Keratinocyte (primary cell): ENCODE results near the gene GAMT. TPM values are rescaled to one million over a fixed set of nuclear protein-coding genes. Genes with fewer than 3 reads are reported as not detected.

Source experiments
- DNase-seq: peaks from one replicate; pipeline ENCODE4 v3.0.0-alpha.2; 2011; ENCODE audit warnings: low read depth, missing footprints, low spot score
- FAIRE-seq: peaks from 2 replicates; lab custom pipeline; 2011; peaks lifted over from hg19 to GRCh38; lab: Jason Lieb, UNC
- H2AFZ ChIP-seq: 2 replicates; pipeline ENCODE4 v1.6.0; 2012; ENCODE audit warnings: low read length, control low read depth, inconsistent platforms; ENCODE audit not compliant: control insufficient read depth
- H3K27ac ChIP-seq: 2 replicates; pipeline ENCODE4 v1.5.1; 2011; ENCODE audit warnings: low read length; ENCODE audit not compliant: control insufficient read depth, insufficient read depth
- H3K27me3 ChIP-seq: 3 replicates; pipeline ENCODE4 v1.6.0; 2011; ENCODE audit warnings: low read length; ENCODE audit not compliant: control insufficient read depth, insufficient read depth; ENCODE audit errors: extremely low read depth
- H3K36me3 ChIP-seq, 2 experiments: 2 replicates in 1 of 2; 3 replicates in 1 of 2; pipeline ENCODE4 v1.5.1; 2011; ENCODE audit warnings: low read length in 2 of 2, mild to moderate bottlenecking in 1 of 2; ENCODE audit not compliant: control insufficient read depth in 2 of 2, insufficient read depth in 2 of 2; ENCODE audit errors: extremely low read depth in 1 of 2
- H3K4me1 ChIP-seq: 3 replicates; pipeline ENCODE4 v1.5.1; 2011; ENCODE audit warnings: low read length; ENCODE audit not compliant: control insufficient read depth, insufficient read depth; ENCODE audit errors: extremely low read depth
- H3K4me2 ChIP-seq: 3 replicates; pipeline ENCODE4 v1.6.0; 2011; ENCODE audit warnings: low read depth, low read length; ENCODE audit not compliant: control insufficient read depth, insufficient read depth; ENCODE audit errors: extremely low read depth
- H3K4me3 ChIP-seq, 3 experiments: fragments of 200-600 bp in 1 of 3; sonication (generic) in 1 of 3; 2 replicates in 2 of 3; 3 replicates in 1 of 3; pipeline ENCODE4 v1.5.1; 2011 to 2016; ENCODE audit warnings: low read length in 3 of 3, mild to moderate bottlenecking in 3 of 3, control low read depth in 2 of 3, inconsistent platforms in 1 of 3, low read depth in 1 of 3, mixed read lengths in 1 of 3, mixed run types in 1 of 3, moderate library complexity in 1 of 3; ENCODE audit not compliant: control insufficient read depth in 2 of 3, insufficient read depth in 2 of 3; ENCODE audit errors: extremely low read depth in 1 of 3
- H3K79me2 ChIP-seq: 2 replicates; pipeline ENCODE4 v1.6.0; 2012; ENCODE audit warnings: low read length; ENCODE audit not compliant: control insufficient read depth, insufficient read depth
- H3K9ac ChIP-seq: 3 replicates; pipeline ENCODE4 v1.6.0; 2011; ENCODE audit warnings: low read length; ENCODE audit not compliant: control insufficient read depth, insufficient read depth; ENCODE audit errors: extremely low read depth
- H3K9me1 ChIP-seq: 3 replicates; pipeline ENCODE4 v1.6.0; 2011; ENCODE audit warnings: low read length; ENCODE audit not compliant: control insufficient read depth, insufficient read depth; ENCODE audit errors: extremely low read depth
- H3K9me3 ChIP-seq: 2 replicates; pipeline ENCODE4 v1.5.1; 2012; ENCODE audit warnings: low read depth, low read length; ENCODE audit not compliant: control insufficient read depth
- H4K20me1 ChIP-seq: 3 replicates; pipeline ENCODE4 v1.6.0; 2011; ENCODE audit warnings: low read length; ENCODE audit not compliant: control insufficient read depth, insufficient read depth; ENCODE audit errors: extremely low read depth
- EZH2 ChIP-seq: IDR thresholded peaks from one replicate; pipeline ENCODE4 v1.6.1; 2012; ENCODE audit warnings: inconsistent platforms, mild to moderate bottlenecking, low read length, moderate library complexity
- dilution Hi-C: fragments of 300-500 bp; cut with MboI; formaldehyde crosslinking; loops from one replicate; pipeline ENCODE4 v1.7.0; 2020; ENCODE audit warnings: low sequenced_read_pairs; ENCODE audit not compliant: extremely low pct_ligation_motif_present
- polyA plus RNA-seq, 5 experiments: library from polyadenylated mRNA; depleted of rRNA in 3 of 5; stranded (reverse) in 3 of 5; stranded (forward) in 1 of 5; unstranded in 1 of 5; fragments of >200 nt; gene quantifications; 1 replicate in 1 of 5; 2 replicates in 3 of 5; 3 replicates in 1 of 5; pipeline versions ENCODE4 v1.2.1 to v1.2.3, GENCODE V29; 2011 to 2012; ENCODE audit warnings: missing spikeins in 2 of 5, low read depth in 1 of 5, low replicate concordance in 1 of 5
- TF ChIP-seq, protein P1 (sequence below), 3 experiments: IDR thresholded peaks in 1 of 3; conservative IDR thresholded peaks in 1 of 3; optimal IDR thresholded peaks in 1 of 3; 2 replicates in 2 of 3; 3 replicates in 1 of 3; pipeline versions ENCODE3 to v1.5.1; 2011; ENCODE audit warnings: low read length in 3 of 3, mild to moderate bottlenecking in 3 of 3, moderate library complexity in 2 of 3, control low read depth in 1 of 3, inconsistent platforms in 1 of 3; ENCODE audit not compliant: insufficient read depth in 2 of 3; ENCODE audit errors: extremely low read depth in 1 of 3

GAMT gene
- polyA plus RNA-seq, 1 donor (not counting 4 experiments of a cell fraction or from before 2014, with no cell fraction given), result 5.7 TPM

DNA sequence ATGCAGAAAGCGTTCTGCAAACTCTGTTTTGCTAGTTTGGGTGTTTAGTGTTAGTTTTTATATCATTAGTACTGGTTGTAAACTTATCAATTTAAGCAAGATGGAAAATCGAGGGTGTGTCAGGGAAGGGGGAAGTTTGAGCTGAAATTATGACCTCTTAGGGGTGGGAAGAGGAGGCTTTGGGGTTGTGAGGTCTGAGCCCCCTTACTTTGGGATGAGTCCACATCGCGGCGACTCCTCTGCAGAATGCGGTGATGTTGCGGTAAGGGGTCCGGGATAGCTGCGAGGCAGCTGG lies 18.4 kb downstream of the GAMT start:
- H3K4me2 ChIP-seq, result no peak overlapping the region
- H2AFZ ChIP-seq, result no peak overlapping the region
- H3K9ac ChIP-seq, result no peak overlapping the region
- H3K79me2 ChIP-seq, result peaks cover 17% of the 10 kb centered on the region
- no peak overlapping the region for H3K4me3 ChIP-seq
- no peak overlapping the region for H3K27ac ChIP-seq
- no peaks in the 10 kb centered on the region for H3K9me3 ChIP-seq
- H3K4me1 ChIP-seq, result peaks cover 17% of the 10 kb centered on the region
- FAIRE-seq (no peak), DNase-seq (peak; percentile 91)
- no peaks in the 10 kb centered on the region for H3K9me1 ChIP-seq
- H3K36me3 ChIP-seq, result peaks cover 0 to 1% of the 10 kb centered on the region in 2 experiments
- dilution Hi-C loops, result no loop called here
- H3K27me3 ChIP-seq, result no peaks in the 10 kb centered on the region
- no peak for TF ChIP-seq EZH2
- TF ChIP-seq, protein P1, sequence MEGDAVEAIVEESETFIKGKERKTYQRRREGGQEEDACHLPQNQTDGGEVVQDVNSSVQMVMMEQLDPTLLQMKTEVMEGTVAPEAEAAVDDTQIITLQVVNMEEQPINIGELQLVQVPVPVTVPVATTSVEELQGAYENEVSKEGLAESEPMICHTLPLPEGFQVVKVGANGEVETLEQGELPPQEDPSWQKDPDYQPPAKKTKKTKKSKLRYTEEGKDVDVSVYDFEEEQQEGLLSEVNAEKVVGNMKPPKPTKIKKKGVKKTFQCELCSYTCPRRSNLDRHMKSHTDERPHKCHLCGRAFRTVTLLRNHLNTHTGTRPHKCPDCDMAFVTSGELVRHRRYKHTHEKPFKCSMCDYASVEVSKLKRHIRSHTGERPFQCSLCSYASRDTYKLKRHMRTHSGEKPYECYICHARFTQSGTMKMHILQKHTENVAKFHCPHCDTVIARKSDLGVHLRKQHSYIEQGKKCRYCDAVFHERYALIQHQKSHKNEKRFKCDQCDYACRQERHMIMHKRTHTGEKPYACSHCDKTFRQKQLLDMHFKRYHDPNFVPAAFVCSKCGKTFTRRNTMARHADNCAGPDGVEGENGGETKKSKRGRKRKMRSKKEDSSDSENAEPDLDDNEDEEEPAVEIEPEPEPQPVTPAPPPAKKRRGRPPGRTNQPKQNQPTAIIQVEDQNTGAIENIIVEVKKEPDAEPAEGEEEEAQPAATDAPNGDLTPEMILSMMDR (optimal IDR thresholded peaks at IDR 0.05 in 1 of 3, IDR thresholded peaks at IDR 0.05 in 1 of 3, conservative IDR thresholded peaks at IDR 0.05 in 1 of 3; ENCODE audit: extremely low read depth in 1 of 3, insufficient read depth in 2 of 3, low read length in 3 of 3), result no peak
- H4K20me1 ChIP-seq, result no peaks in the 10 kb centered on the region

DNA sequence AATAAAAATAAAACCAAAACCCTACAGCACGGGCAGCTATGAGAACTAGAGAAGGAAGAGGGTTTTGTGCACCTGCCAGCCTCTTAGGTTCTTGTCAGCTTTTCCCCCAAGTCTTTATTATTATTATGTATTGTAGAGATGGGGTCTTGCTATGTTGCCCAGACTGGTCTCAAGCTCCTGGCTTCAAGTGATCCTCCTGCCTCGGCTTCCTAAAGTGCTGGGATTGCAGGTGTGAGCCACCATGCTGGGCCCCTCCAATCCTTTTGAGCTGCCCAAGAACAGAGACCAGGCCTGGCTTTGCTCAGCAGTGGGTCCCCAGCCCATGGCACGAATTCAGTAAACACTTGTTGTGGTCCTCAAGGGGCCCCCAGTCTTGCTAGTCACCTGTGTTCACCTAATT lies 19.1 kb downstream of the GAMT start:
- Histone ChIP-seq H3K4me1 (peaks cover 13% of the 10 kb centered on the region), H4K20me1 (no peaks in the 10 kb centered on the region), H3K4me2 (no peak overlapping the region), H3K27me3 (no peaks in the 10 kb centered on the region), H2AFZ (no peak overlapping the region), H3K36me3 (peaks cover 0 to 3% of the 10 kb centered on the region in 2 experiments), H3K9ac (no peak overlapping the region), H3K27ac (no peak overlapping the region), H3K9me3 (no peaks in the 10 kb centered on the region), H3K79me2 (peaks cover 16% of the 10 kb centered on the region), H3K9me1 (no peaks in the 10 kb centered on the region), H3K4me3 (no peak overlapping the region)
- no peak for DNase-seq
- dilution Hi-C loops, result no loop called here
- TF ChIP-seq EZH2, result no peak
- TF ChIP-seq, protein P1 (optimal IDR thresholded peaks at IDR 0.05 in 1 of 3, IDR thresholded peaks at IDR 0.05 in 1 of 3, conservative IDR thresholded peaks at IDR 0.05 in 1 of 3; ENCODE audit: extremely low read depth in 1 of 3, insufficient read depth in 2 of 3, low read length in 3 of 3), result no peak
- FAIRE-seq, result no peak
